Activated B cell treated with CpG ODN at 0.5 μM for 24 hours (primary cell): ENCODE measurements around the gene DTNBP1. TPM values are rescaled to one million over a fixed set of nuclear protein-coding genes. Genes with fewer than 3 reads are reported as not detected.

Experiments used
- ATAC-seq: fragments of 200-7000 bp; cut with Tn5 transposase; one replicate; pipeline ENCODE4 v1.10.0; 2021; ENCODE audit warnings: low read depth, mild to moderate bottlenecking, moderate library complexity
- CTCF ChIA-PET: fragments of 350-600 bp; sonication (Branson Sonifier 250); formaldehyde crosslinking; loops from one replicate; lab custom pipeline; 2021; ENCODE audit warnings: antibody characterized with exemption; lab: Charles Lee
- POLR2A ChIA-PET: fragments of 350-600 bp; sonication (Branson Sonifier 250); formaldehyde crosslinking; loops from one replicate; lab custom pipeline; 2021; ENCODE audit warnings: antibody characterized with exemption; lab: Charles Lee
- DNase-seq: peaks from one replicate; pipeline ENCODE4 v3.0.0; 2022
- H3K27ac Mint-ChIP-seq: one replicate; pipeline ENCODE4 v1.8.0; 2020; ENCODE audit warnings: mixed read lengths
- H3K27me3 Mint-ChIP-seq: one replicate; pipeline ENCODE4 v1.8.0; 2021; ENCODE audit warnings: mixed read lengths
- H3K36me3 Mint-ChIP-seq: one replicate; pipeline ENCODE4 v1.8.0; 2021; ENCODE audit warnings: low read depth, mixed read lengths
- H3K4me1 Mint-ChIP-seq: one replicate; pipeline ENCODE4 v1.8.0; 2021; ENCODE audit warnings: mixed read lengths
- H3K4me3 Mint-ChIP-seq: one replicate; pipeline ENCODE4 v1.8.0; 2020; ENCODE audit warnings: mild to moderate bottlenecking, mixed read lengths
- H3K9me3 Mint-ChIP-seq: one replicate; pipeline ENCODE4 v1.8.0; 2020; ENCODE audit warnings: mixed read lengths
- intact Hi-C: fragments of 100-400 bp; cut with micrococcal nuclease; formaldehyde crosslinking; loops from one replicate; pipeline ENCODE4 v1.15.1; 2024
- total RNA-seq: library from RNA; stranded (reverse); gene quantifications from 2 replicates; pipeline ENCODE4 v1.2.3, GENCODE V29; 2022
- TF ChIP-seq, protein P1 (sequence below): fragments of 200-600 bp; IDR thresholded peaks from one replicate; pipeline ENCODE4 v1.8.0; 2022; ENCODE audit warnings: antibody characterized with exemption, mild to moderate bottlenecking

DTNBP1 gene
- total RNA-seq, 1 donor from 2014 or later, result 50.3 TPM

DNA sequence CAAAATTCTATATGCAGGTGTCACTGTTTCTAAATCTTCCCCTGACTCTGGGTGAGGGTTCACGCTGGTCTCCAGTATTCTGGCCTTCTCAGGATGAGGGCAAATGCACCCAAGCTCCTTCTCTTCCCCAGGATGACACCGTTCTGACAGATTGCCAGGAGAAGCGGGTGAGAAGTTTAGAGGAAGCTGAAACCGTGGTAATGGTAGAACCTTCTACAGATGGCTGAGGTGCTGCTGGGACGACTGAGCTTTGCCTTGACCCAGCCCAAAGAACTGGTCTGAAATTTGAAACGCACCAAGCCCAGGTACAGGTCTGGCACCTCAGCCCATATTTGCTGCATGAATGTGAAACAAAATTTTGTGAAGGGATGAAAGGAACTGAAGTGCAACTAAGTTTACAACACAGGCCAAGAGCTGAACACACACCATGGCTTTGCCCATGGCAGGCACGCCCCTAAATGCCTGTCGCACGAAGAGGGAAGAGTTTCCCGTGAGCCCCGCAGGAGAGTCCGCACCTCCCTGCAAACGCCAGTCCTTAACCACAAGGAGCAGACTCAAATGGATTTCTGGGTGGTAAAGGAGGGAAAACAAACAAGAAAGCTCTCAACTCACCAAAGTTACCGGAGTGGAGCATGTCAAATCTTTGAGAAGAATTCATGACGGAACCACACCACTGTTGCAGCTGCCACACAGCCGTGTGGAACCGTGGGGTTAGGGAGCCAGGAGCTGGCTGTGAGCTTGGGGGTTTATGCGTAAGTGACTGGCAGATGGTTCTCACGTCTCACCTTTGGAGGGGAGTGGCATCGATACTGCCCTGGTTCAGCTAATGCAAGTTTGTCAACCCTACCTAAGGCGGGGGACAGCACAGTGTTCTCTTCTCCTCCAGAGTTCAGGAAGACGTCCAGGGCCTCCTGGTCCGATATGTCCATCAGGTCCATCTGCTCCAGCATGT, 138.9 kb downstream of the DTNBP1 start:
- H3K9me3 Mint-ChIP-seq, result no peaks in the 10 kb centered on the region
- DNase-seq (no peak), ATAC-seq (no peak)
- peaks cover 92% of the 10 kb centered on the region for H3K36me3 Mint-ChIP-seq
- intact Hi-C loops, result no loop called here
- no peak overlapping the region for H3K4me3 Mint-ChIP-seq
- CTCF ChIA-PET, result interaction anchor here (1.3 kb wide), 1 partner anchor 100 kb away, joined by 3 read pairs; no protein-coding TSS in a partner anchor
- POLR2A ChIA-PET, result no interaction called here
- peaks cover 21% of the 10 kb centered on the region for H3K4me1 Mint-ChIP-seq
- H3K27me3 Mint-ChIP-seq, result no peaks in the 10 kb centered on the region
- H3K27ac Mint-ChIP-seq, result no peak overlapping the region
- TF ChIP-seq, protein P1, sequence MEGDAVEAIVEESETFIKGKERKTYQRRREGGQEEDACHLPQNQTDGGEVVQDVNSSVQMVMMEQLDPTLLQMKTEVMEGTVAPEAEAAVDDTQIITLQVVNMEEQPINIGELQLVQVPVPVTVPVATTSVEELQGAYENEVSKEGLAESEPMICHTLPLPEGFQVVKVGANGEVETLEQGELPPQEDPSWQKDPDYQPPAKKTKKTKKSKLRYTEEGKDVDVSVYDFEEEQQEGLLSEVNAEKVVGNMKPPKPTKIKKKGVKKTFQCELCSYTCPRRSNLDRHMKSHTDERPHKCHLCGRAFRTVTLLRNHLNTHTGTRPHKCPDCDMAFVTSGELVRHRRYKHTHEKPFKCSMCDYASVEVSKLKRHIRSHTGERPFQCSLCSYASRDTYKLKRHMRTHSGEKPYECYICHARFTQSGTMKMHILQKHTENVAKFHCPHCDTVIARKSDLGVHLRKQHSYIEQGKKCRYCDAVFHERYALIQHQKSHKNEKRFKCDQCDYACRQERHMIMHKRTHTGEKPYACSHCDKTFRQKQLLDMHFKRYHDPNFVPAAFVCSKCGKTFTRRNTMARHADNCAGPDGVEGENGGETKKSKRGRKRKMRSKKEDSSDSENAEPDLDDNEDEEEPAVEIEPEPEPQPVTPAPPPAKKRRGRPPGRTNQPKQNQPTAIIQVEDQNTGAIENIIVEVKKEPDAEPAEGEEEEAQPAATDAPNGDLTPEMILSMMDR, result no peak

DNA sequence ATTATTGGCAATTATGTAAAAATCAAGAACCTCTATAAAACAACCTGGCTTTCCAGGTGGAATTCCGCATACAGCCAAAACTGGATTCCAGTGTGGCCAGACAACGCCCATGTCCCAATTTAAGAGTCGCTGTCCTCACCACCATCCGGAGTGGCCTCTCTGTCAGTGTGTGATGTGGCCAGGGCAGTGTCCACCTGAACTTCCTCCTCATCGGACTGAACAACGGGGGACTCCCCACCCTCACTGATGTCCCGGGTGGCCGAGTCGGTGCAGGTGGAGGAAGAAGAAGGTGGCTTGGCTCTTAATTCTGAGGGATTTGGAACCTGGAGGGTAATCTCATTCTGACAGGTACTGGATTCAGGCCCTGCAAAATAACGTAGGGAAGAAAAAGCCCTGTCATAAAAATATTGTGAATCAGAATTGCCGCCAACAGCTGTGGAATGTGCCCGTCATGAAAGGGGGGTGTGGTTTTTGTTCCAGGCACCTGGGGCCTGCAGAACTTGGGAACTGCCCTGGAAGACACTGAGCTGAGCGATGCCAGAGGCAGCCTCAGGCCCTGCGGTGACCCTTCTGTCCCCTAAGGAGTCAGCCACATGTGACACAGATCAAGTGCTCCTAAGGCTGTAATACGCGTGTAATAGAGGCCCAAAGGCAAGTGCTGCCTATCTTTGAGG, 139.8 kb downstream of the DTNBP1 start:
- ChIA-PET CTCF (no interaction called here), POLR2A (no interaction called here)
- H3K36me3 Mint-ChIP-seq, result peaks cover 94% of the 10 kb centered on the region
- H3K27ac Mint-ChIP-seq, result peak overlapping the region; percentile 66
- H3K27me3 Mint-ChIP-seq, result no peaks in the 10 kb centered on the region
- H3K4me1 Mint-ChIP-seq, result peaks cover 21% of the 10 kb centered on the region
- intact Hi-C loops, result no loop called here
- no peaks in the 10 kb centered on the region for H3K9me3 Mint-ChIP-seq
- DNase-seq (no peak), ATAC-seq (no peak)
- no peak overlapping the region for H3K4me3 Mint-ChIP-seq
- TF ChIP-seq, protein P1, result no peak

DNA sequence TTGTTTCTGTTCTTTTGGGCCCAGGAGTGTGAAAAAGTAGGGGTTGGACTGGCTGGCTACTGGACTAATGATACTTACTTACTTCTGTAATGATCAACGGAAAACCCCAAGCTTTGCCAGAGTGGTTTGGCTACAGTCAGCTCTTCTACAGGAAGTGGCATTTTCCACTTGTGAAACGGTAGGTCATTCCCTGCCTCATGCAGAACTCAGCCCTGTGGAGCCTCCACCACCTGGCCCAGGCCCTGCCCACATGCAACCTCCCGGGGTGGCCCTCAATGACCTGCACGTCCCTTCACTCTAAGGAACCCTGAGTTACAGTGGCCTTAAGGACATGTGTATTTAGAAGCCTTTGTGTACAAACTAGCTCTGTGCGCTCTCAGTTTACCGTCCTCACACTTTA, 140.4 kb downstream of the DTNBP1 start:
- H3K4me3 Mint-ChIP-seq, result no peak overlapping the region
- ATAC-seq (peak; percentile 14), DNase-seq (no peak)
- H3K27ac Mint-ChIP-seq, result peak overlapping the region; percentile 66
- intact Hi-C loops, result no loop called here
- no peaks in the 10 kb centered on the region for H3K27me3 Mint-ChIP-seq
- ChIA-PET CTCF (no interaction called here), POLR2A (no interaction called here)
- TF ChIP-seq, protein P1, result no peak
- H3K36me3 Mint-ChIP-seq, result peaks cover 94% of the 10 kb centered on the region
- peaks cover 21% of the 10 kb centered on the region for H3K4me1 Mint-ChIP-seq
- H3K9me3 Mint-ChIP-seq, result no peaks in the 10 kb centered on the region

DNA sequence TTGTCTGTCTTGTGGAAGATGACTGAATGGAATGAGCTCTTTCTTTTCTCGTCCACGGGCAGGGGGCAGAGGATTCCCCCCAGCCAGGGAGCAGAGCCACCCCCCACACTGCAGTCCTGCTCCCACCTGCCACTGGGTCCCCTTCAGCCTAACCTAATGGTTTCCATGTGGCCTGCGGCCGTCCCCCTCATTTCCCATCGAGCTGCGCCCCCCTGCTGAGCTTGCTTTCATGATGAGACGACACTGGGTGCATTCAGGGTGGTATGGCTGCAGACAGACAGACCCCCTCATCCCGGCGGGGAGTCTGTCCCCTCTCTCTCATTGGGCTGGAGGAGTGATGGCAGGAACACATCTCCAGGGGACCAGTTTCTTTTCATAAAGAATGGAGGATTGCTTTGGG, 140.8 kb downstream of the DTNBP1 start:
- ATAC-seq, result no peak
- peaks cover 21% of the 10 kb centered on the region for H3K4me1 Mint-ChIP-seq
- no peaks in the 10 kb centered on the region for H3K9me3 Mint-ChIP-seq
- no peaks in the 10 kb centered on the region for H3K27me3 Mint-ChIP-seq
- no peak overlapping the region for H3K4me3 Mint-ChIP-seq
- ChIA-PET POLR2A (no interaction called here), CTCF (no interaction called here)
- intact Hi-C loops, result no loop called here
- peaks cover 95% of the 10 kb centered on the region for H3K36me3 Mint-ChIP-seq
- TF ChIP-seq, protein P1, result no peak
- no peak for DNase-seq
- peak overlapping the region; percentile 66 for H3K27ac Mint-ChIP-seq

DNA sequence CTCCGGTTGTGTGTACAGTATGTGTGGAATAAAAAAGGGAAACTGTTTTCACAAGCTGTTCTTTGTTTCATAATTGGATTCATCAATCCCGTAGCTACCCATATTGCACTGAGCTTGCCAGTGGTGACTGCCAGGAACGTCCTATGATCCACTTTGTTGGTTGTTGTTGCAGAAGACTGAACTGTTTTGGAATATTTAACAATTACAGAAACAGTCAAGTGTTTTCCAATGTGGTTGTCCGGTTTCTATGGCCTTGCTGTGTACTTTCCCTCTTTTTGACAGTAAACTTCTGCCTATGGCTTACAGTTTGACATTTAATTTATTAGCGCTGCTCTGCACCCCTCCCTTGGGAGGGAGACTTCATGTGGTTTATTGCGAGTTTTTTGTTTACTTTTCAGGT, 141.2 kb downstream of the DTNBP1 start:
- Mint-ChIP-seq H3K9me3 (no peaks in the 10 kb centered on the region), H3K36me3 (peaks cover 97% of the 10 kb centered on the region), H3K27me3 (no peaks in the 10 kb centered on the region), H3K4me1 (peaks cover 17% of the 10 kb centered on the region), H3K27ac (peak overlapping the region; percentile 53), H3K4me3 (no peak overlapping the region)
- CTCF ChIA-PET, result no interaction called here
- POLR2A ChIA-PET, result no interaction called here
- TF ChIP-seq, protein P1, result no peak
- no peak for ATAC-seq
- intact Hi-C loops, result loop anchor here (2.0 kb wide), 1 partner anchor 101 kb away; no protein-coding TSS in a partner anchor
- DNase-seq, result no peak
